Measurements from ENCODE around the gene CHERP.
A peak's percentile ranks its signal among the peaks of the same experiment; 100 is the strongest.

CHERP gene

GRCh38 chr19:16542045-16542909 is at the start of gene CHERP:
TSS of gene CHERP (minus strand) at chr19:16542437. CDS start at chr19:16542378, 59 bp downstream.
- peak; percentile 95 for DNase-seq

GRCh38 chr19:16590876-16591802 is 48.9 kb upstream of the CHERP start:
- no peak for DNase-seq

GRCh38 chr19:16589917-16590316 is 47.7 kb upstream of the CHERP start:
- no peak for DNase-seq

GRCh38 chr19:16588824-16589577 is 46.8 kb upstream of the CHERP start:
- DNase-seq = no peak

GRCh38 chr19:16587833-16588823 is 45.9 kb upstream of the CHERP start:
- DNase-seq = peak; percentile 57

GRCh38 chr19:16586991-16587832 is 45.0 kb upstream of the CHERP start:
- peak; percentile 63 for DNase-seq

GRCh38 chr19:16586477-16586871 is 44.2 kb upstream of the CHERP start:
- no peak for DNase-seq

- peak; percentile 53 for DNase-seq
Observed at GRCh38 chr19:16585808-16586476, 43.7 kb upstream of the CHERP start.

- no peak for DNase-seq
Observed at GRCh38 chr19:16585094-16585801, 43.0 kb upstream of the CHERP start.

GRCh38 chr19:16584248-16585093 is 42.2 kb upstream of the CHERP start:
- peak; percentile 88 for DNase-seq

GRCh38 chr19:16582486-16583261 is 40.4 kb upstream of the CHERP start:
- no peak for DNase-seq

GRCh38 chr19:16581971-16582343 is 39.7 kb upstream of the CHERP start:
- DNase-seq = no peak

GRCh38 chr19:16581145-16581970 is 39.1 kb upstream of the CHERP start:
- no peak for DNase-seq

GRCh38 chr19:16579381-16579780 is 37.1 kb upstream of the CHERP start:
- no peak for DNase-seq

GRCh38 chr19:16577531-16577985 is 35.3 kb upstream of the CHERP start:
- no peak for DNase-seq

GRCh38 chr19:16576690-16577530 is 34.7 kb upstream of the CHERP start:
- DNase-seq = no peak

Data from activated naive CD4-positive, alpha-beta T cell treated with Interleukin-2 at 50 U/mL for 16 hours (primary cell).